Measurements from ENCODE around the gene ARMC7.

DNA sequence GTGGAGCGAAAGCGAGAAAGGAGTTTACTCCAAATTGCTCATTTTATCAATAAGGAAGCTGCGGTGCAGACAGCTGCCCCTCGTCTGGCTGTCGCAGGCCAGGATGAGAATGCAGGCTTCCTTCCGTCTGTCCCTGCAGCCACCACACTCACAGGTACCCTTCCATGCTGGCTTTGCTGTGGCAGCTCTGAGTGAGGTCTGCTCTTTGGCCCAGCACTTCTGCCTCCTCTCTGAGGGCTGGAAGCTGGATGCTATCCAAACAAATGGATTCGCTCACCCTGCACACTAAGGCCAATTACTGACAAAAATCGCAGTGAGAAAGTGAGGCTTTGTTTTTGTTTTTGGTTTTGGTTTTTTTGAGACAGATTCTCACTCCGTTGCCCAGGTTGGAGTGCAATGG, 7.0 kb downstream of the ARMC7 start:
- no peak for TF ChIP-seq POLR2AphosphoS5 (IDR thresholded peaks at IDR 0.05; ENCODE audit: low read depth, low read length)
- TF ChIP-seq TAF1 (IDR thresholded peaks at IDR 0.05; ENCODE audit: borderline replicate concordance, insufficient read depth, low read length), result no peak
